Neuronal stem cell (in vitro differentiated cells): ENCODE data around the gene NOL11.

Experiments used
- DNase-seq: peaks from one replicate; pipeline ENCODE4 v3.0.0-alpha.2; 2013; ENCODE audit warnings: low spot score
- H2AFZ ChIP-seq: one replicate; pipeline ENCODE4 v1.6.1; 2013; ENCODE audit warnings: mild to moderate bottlenecking, low read length, inconsistent platforms
- H2AK5ac ChIP-seq: 2 replicates; pipeline ENCODE4 v1.6.1; 2013; ENCODE audit warnings: low read depth, mild to moderate bottlenecking, inconsistent platforms, low read length, moderate library complexity, mixed read lengths
- H2BK120ac ChIP-seq: 2 replicates; pipeline ENCODE4 v1.6.1; 2013; ENCODE audit warnings: low read depth, mild to moderate bottlenecking, inconsistent platforms, low read length, moderate library complexity, mixed read lengths
- H2BK12ac ChIP-seq: one replicate; pipeline ENCODE4 v1.6.1; 2013; ENCODE audit warnings: low read length, inconsistent platforms
- H2BK15ac ChIP-seq: 2 replicates; pipeline ENCODE4 v1.6.1; 2013; ENCODE audit warnings: mild to moderate bottlenecking, low read length, inconsistent platforms, mixed read lengths
- H2BK5ac ChIP-seq: one replicate; pipeline ENCODE4 v1.6.1; 2013; ENCODE audit warnings: inconsistent platforms, mild to moderate bottlenecking, low read length, moderate library complexity
- H3K14ac ChIP-seq: one replicate; pipeline ENCODE4 v1.6.1; 2013; ENCODE audit warnings: low read length, inconsistent platforms
- H3K18ac ChIP-seq: 2 replicates; pipeline ENCODE4 v1.6.1; 2013; ENCODE audit warnings: low read length, inconsistent platforms
- H3K23ac ChIP-seq: 2 replicates; pipeline ENCODE4 v1.6.1; 2013; ENCODE audit warnings: low read depth, mild to moderate bottlenecking, mixed read lengths, low read length, inconsistent platforms; ENCODE audit not compliant: poor library complexity
- H3K27ac ChIP-seq: replicated peaks from 3 replicates; pipeline ENCODE4 v1.5.1; 2013; ENCODE audit warnings: low read length, inconsistent platforms
- H3K27me3 ChIP-seq, 3 experiments: 2 replicates each; pipeline ENCODE4 v1.6.1; 2013; ENCODE audit warnings: low read length in 3 of 3, mild to moderate bottlenecking in 2 of 3, inconsistent platforms in 1 of 3, low read depth in 1 of 3, mixed read lengths in 1 of 3, moderate library complexity in 1 of 3; ENCODE audit not compliant: control insufficient read depth in 3 of 3, insufficient read depth in 3 of 3
- H3K36me3 ChIP-seq, 2 donors: replicated peaks in 1 of 2; 2 replicates each; pipeline ENCODE4 v1.6.1; 2013; ENCODE audit warnings: low read length in 2 of 2; ENCODE audit not compliant: control insufficient read depth in 2 of 2, insufficient read depth in 2 of 2
- H3K4ac ChIP-seq: 2 replicates; pipeline ENCODE4 v1.6.1; 2013; ENCODE audit warnings: inconsistent platforms, mild to moderate bottlenecking, low read length, moderate library complexity
- H3K4me1 ChIP-seq, 2 donors: 1 replicate in 1 of 2; 2 replicates in 1 of 2; pipeline ENCODE4 v1.6.1; 2013; ENCODE audit warnings: low read length in 2 of 2, low read depth in 1 of 2; ENCODE audit not compliant: control insufficient read depth in 2 of 2, insufficient read depth in 1 of 2
- H3K4me2 ChIP-seq: one replicate; pipeline ENCODE4 v1.6.1; 2013; ENCODE audit warnings: mild to moderate bottlenecking, low read length, inconsistent platforms; ENCODE audit not compliant: insufficient read depth, poor library complexity, severe bottlenecking
- H3K4me3 ChIP-seq, 2 donors: 2 replicates each; pipeline ENCODE4 v1.5.1; 2013; ENCODE audit warnings: low read length in 2 of 2, mild to moderate bottlenecking in 2 of 2, inconsistent platforms in 1 of 2, moderate library complexity in 1 of 2
- H3K79me1 ChIP-seq: one replicate; pipeline ENCODE4 v1.6.1; 2013; ENCODE audit warnings: low read depth, mild to moderate bottlenecking, inconsistent platforms, low read length, moderate library complexity
- H3K9ac ChIP-seq: one replicate; pipeline ENCODE4 v1.6.1; 2013; ENCODE audit warnings: mild to moderate bottlenecking, low read depth, low read length, inconsistent platforms; ENCODE audit not compliant: poor library complexity
- H3K9me3 ChIP-seq, 2 donors: replicated peaks in 1 of 2; 2 replicates each; pipeline versions ENCODE3 to v1.6.1; 2013; ENCODE audit warnings: low read length in 2 of 2, mild to moderate bottlenecking in 2 of 2, inconsistent platforms in 1 of 2, low read depth in 1 of 2, mixed read lengths in 1 of 2, moderate library complexity in 1 of 2; ENCODE audit not compliant: control insufficient read depth in 2 of 2, insufficient read depth in 1 of 2
- H4K8ac ChIP-seq: one replicate; pipeline ENCODE4 v1.6.1; 2013; ENCODE audit warnings: low read depth, mild to moderate bottlenecking, inconsistent platforms, low read length, moderate library complexity
- H4K91ac ChIP-seq: one replicate; pipeline ENCODE4 v1.6.1; 2013; ENCODE audit warnings: low read length, low read depth, mild to moderate bottlenecking, inconsistent platforms; ENCODE audit not compliant: poor library complexity
- WGBS, 2 donors: extraction: QIAGEN DNeasy Blood & Tissue Kit; methylation state at CpG; one replicate each; pipeline ENCODE4 v1.1.7; 2013; ENCODE audit warnings: missing lambda C conversion rate in 2 of 2, mixed read lengths in 1 of 2; ENCODE audit not compliant: insufficient read length in 2 of 2, insufficient replicate concordance in 1 of 2; ENCODE audit errors: extremely low coverage in 2 of 2; 5-methylcytosine and 5-hydroxymethylcytosine counted together

Gene NOL11

DNA sequence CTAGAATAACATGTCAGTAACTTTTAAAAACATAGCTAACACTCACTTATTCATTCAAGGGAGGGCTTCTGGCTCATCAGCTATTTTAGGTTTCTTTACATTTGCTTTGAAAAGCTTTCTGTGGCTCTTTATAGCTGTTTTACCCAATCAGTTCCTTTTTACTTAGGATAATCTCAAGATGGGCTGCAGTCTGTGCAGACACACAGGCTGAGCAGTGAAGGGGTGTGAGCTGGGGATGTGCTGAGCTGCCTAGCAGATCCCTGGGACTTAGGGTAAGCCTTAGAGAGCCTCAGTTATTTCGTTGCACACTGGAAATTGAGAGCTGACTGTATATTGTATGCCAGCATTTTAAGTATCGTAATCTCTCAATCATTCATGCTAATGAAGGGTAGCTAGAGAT lies 30.2 kb upstream of the NOL11 start:
- WGBS, 2 donors: no CpG with 5 or more reads among the region's 2 CpGs
- DNase-seq: no peak

DNA sequence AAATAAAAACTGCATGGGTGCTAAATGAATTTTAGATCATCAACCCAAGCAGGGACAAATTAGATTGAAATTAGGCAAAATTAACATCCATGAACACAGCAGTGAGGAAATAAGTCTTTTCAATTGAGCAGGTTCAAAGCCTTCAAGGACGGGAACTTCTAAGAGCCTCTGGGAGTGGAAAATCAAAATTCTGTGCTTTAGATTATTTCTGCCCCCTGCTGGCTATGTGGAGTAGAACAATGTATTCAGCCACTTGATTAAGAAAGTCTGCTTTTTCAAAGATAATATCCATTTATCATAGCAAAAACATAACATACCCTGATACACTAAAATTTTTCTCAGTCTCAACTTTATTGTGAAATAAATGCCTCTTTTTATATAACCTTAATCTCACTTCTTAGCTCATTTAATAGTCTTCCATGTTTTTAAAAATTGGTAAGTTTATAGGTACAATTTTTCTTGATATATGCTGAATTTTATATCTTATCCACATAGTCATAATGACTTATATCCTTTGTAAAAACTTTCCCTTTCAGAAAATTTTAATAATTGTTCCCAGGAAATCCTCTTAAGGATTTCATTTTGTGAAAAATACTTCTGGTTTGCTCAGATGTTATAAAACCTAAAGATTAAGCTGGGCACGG lies 28.1 kb upstream of the NOL11 start:
- H3K9ac ChIP-seq: no peak overlapping the region
- H3K79me1 ChIP-seq: no peaks in the 10 kb centered on the region
- no peak overlapping the region for H2BK15ac ChIP-seq
- H2AK5ac ChIP-seq: no peak overlapping the region
- H3K27ac ChIP-seq: no peak overlapping the region
- H4K8ac ChIP-seq: no peak overlapping the region
- DNase-seq: peak; percentile 54
- peaks cover 0 to 2% of the 10 kb centered on the region in 2 donors for H3K36me3 ChIP-seq
- no peaks in the 10 kb centered on the region for H3K27me3 ChIP-seq
- no peak overlapping the region for H3K4me2 ChIP-seq
- no peak overlapping the region for H2BK12ac ChIP-seq
- H3K9me3 ChIP-seq: no peaks in the 10 kb centered on the region
- H2BK120ac ChIP-seq: no peak overlapping the region
- H3K18ac ChIP-seq: no peak overlapping the region
- H3K4me3 ChIP-seq: no peak overlapping the region
- no peak overlapping the region for H3K23ac ChIP-seq
- no peak overlapping the region for H2BK5ac ChIP-seq
- WGBS, 2 donors: no CpG with 5 or more reads among the region's 2 CpGs
- no peak overlapping the region for H4K91ac ChIP-seq
- no peak overlapping the region for H2AFZ ChIP-seq
- no peaks in the 10 kb centered on the region for H3K4me1 ChIP-seq
- no peak overlapping the region for H3K4ac ChIP-seq
- no peak overlapping the region for H3K14ac ChIP-seq

More for the DNA sequence above, 30.2 kb upstream of the NOL11 start:
- no peak overlapping the region for H2BK120ac ChIP-seq
- H3K14ac ChIP-seq: no peak overlapping the region
- no peak overlapping the region for H4K8ac ChIP-seq
- no peak overlapping the region for H3K27ac ChIP-seq
- no peak overlapping the region for H2BK5ac ChIP-seq
- no peak overlapping the region for H3K23ac ChIP-seq
- H2AK5ac ChIP-seq: no peak overlapping the region
- no peak overlapping the region for H3K4me3 ChIP-seq
- no peak overlapping the region for H3K4me2 ChIP-seq
- no peaks in the 10 kb centered on the region for H3K36me3 ChIP-seq
- H2BK12ac ChIP-seq: no peak overlapping the region
- no peak overlapping the region for H3K9ac ChIP-seq
- H2BK15ac ChIP-seq: no peak overlapping the region
- no peaks in the 10 kb centered on the region for H3K9me3 ChIP-seq
- no peaks in the 10 kb centered on the region for H3K4me1 ChIP-seq
- no peak overlapping the region for H4K91ac ChIP-seq
- no peak overlapping the region for H3K18ac ChIP-seq
- H2AFZ ChIP-seq: no peak overlapping the region
- no peaks in the 10 kb centered on the region for H3K79me1 ChIP-seq
- no peaks in the 10 kb centered on the region for H3K27me3 ChIP-seq
- H3K4ac ChIP-seq: no peak overlapping the region

DNA sequence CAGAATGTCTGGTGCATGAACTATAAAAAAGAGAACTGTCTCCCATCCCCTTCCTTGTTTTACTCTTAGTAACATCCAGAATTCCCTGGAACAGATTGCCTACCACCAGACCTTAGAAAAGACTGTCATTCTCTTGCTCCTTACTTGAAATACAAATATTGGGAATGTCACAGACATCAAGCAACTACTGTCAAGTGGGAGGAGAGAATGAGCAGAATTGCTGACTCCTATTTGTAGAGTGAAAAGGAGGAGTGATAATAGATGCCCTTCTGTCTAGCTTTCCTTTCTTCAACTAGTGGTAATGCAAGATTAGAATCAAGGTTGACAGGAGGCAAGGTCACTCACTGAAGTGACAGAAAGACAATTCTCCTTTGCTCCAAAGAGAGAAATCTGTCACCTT lies 23.9 kb upstream of the NOL11 start:
- Histone ChIP-seq H3K4me3 (no peak overlapping the region), H3K18ac (no peak overlapping the region), H3K27me3 (no peaks in the 10 kb centered on the region), H3K9ac (no peak overlapping the region), H3K9me3 (no peaks in the 10 kb centered on the region), H3K36me3 (peaks cover 0 to 2% of the 10 kb centered on the region in 2 donors), H2AK5ac (no peak overlapping the region), H3K4me1 (no peaks in the 10 kb centered on the region), H2AFZ (no peak overlapping the region), H3K27ac (no peak overlapping the region), H3K4ac (no peak overlapping the region), H4K91ac (no peak overlapping the region), H4K8ac (no peak overlapping the region), H3K23ac (no peak overlapping the region), H2BK120ac (no peak overlapping the region), H2BK12ac (no peak overlapping the region), H3K4me2 (no peak overlapping the region), H2BK15ac (no peak overlapping the region), H2BK5ac (no peak overlapping the region), H3K79me1 (no peaks in the 10 kb centered on the region), H3K14ac (no peak overlapping the region)
- DNase-seq: no peak

DNA sequence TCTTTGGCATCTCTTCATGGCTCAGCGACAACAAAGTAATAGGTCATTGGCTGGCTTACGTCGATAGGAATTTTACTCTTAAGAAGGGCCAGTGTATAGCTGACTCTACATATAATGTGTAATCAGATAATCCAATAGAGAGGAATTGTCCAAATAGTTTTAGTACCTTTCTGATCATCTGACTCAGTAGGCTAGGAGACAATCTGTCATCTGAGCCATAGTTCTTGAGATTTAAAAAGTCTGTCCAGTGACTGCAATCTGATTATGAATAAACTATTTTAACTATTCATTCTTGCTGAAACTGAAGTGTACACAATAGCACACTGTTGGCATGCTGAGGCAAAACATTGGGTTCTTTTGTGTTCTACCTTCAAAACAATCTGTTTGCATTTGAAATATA lies 21.4 kb upstream of the NOL11 start:
- no peak overlapping the region for H2BK120ac ChIP-seq
- H4K8ac ChIP-seq: no peak overlapping the region
- H2BK15ac ChIP-seq: no peak overlapping the region
- no peak overlapping the region for H2BK5ac ChIP-seq
- H3K79me1 ChIP-seq: no peaks in the 10 kb centered on the region
- no peak overlapping the region for H3K27ac ChIP-seq
- H3K4ac ChIP-seq: no peak overlapping the region
- DNase-seq: no peak
- H3K9ac ChIP-seq: no peak overlapping the region
- no CpG with 5 or more reads among the region's 3 CpGs for WGBS, 2 donors
- H2BK12ac ChIP-seq: no peak overlapping the region
- no peak overlapping the region for H2AK5ac ChIP-seq
- no peak overlapping the region for H3K4me3 ChIP-seq
- no peaks in the 10 kb centered on the region for H3K4me1 ChIP-seq
- H3K18ac ChIP-seq: no peak overlapping the region
- H3K27me3 ChIP-seq: no peaks in the 10 kb centered on the region
- no peak overlapping the region for H3K4me2 ChIP-seq
- H3K23ac ChIP-seq: no peak overlapping the region
- H2AFZ ChIP-seq: no peak overlapping the region
- peaks cover 0 to 2% of the 10 kb centered on the region in 2 donors for H3K36me3 ChIP-seq
- H4K91ac ChIP-seq: no peak overlapping the region
- no peaks in the 10 kb centered on the region for H3K9me3 ChIP-seq
- H3K14ac ChIP-seq: no peak overlapping the region
